ENCODE measurements around the gene APLP2.

DNA sequence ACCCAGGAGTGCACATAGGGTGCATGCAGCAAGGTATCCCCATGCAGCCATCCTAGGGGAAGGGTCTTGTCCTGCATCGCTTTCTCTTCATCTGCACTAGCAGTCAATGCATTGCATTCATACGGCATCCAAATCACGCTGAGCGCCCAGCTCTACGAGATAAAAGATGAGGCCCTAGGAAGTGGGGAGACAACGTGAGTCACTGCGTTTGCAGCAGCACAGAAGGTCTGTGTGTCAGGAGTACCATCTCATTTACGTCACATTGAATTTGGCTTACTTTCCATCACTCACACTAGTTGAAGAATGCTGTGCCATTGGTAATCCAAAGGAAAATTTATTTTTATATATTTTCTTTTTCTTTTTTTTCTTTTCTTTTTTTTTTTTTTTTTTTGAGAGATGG, 87.4 kb downstream of the APLP2 start:
- TF ChIP-seq MAX (IDR thresholded peaks at IDR 0.05) (no peak), EP300 (IDR thresholded peaks at IDR 0.05; ENCODE audit: borderline replicate concordance) (no peak)

Measured in Ishikawa (cell line).